Brain microvascular endothelial cell (primary cell): ENCODE measurements around the gene RIPOR3.
A peak's percentile ranks its signal among the peaks of the same experiment; 100 is the strongest.

Experiments used
- DNase-seq: peaks from one replicate; pipeline ENCODE4 v3.0.0-alpha.2; 2020
- H3K27ac ChIP-seq: fragments of 250-450 bp; sonication (Bioruptor Pico); 2 replicates; pipeline ENCODE4 v1.5.1; 2020; ENCODE audit warnings: mild to moderate bottlenecking, moderate library complexity
- H3K27me3 ChIP-seq: fragments of 250-450 bp; sonication (Bioruptor Pico); replicated peaks from 2 replicates; pipeline ENCODE4 v1.5.1; 2020; ENCODE audit warnings: mild to moderate bottlenecking
- H3K36me3 ChIP-seq: fragments of 250-450 bp; sonication (Bioruptor Pico); replicated peaks from 2 replicates; pipeline ENCODE4 v1.5.1; 2020; ENCODE audit warnings: mild to moderate bottlenecking
- H3K4me3 ChIP-seq: 2 replicates; pipeline ENCODE4 v1.5.1; 2011; ENCODE audit warnings: low read depth, mild to moderate bottlenecking, control low read depth, low read length, moderate library complexity
- in situ Hi-C: cut with HindIII; loops from 2 replicates; pipeline ENCODE4 v1.10.0; 2017; ENCODE audit warnings: low sequenced_read_pairs, low pct_ligation_motif_present
- TF ChIP-seq, protein P1 (sequence below): IDR thresholded peaks from 2 replicates; pipeline ENCODE4 v1.5.1; 2011; ENCODE audit warnings: low read depth, mild to moderate bottlenecking, moderate library complexity, low read length, control low read depth, inconsistent platforms; ENCODE audit errors: missing control alignments

RIPOR3 gene

DNA sequence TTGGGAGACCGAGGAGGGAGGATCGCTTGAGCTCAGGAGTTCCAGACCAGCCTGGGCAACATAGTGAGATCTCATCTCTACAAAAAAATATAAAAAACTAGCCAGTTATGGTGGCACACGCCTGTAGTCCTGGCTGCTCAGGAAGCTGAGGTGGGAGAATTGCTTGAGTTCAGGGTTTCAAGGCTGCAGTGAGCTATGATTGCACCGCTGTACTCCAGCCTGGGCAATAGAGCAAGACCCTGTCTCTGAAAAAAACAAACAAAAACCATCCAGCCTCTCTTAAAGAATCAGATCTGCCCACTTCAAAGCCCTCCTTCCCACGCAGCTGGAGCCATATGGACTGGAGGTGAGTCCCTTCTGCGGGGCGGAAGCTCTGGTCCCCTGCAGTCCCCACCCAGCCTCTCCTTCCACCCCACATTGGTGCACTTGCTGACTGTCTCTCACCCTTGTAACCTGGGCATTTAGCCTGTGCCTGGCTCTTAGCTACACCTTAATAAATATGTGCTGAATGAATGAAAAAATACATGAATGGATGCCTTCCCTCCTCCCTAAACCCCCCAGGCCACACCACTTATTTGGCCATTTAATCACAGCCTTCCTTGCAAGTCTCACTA is 32.9 kb upstream of the RIPOR3 start:
- DNase-seq, result no peak
- no peak overlapping the region for H3K4me3 ChIP-seq
- H3K27ac ChIP-seq, result peak overlapping the region; percentile 59
- in situ Hi-C loops, result no loop called here
- TF ChIP-seq, protein P1, sequence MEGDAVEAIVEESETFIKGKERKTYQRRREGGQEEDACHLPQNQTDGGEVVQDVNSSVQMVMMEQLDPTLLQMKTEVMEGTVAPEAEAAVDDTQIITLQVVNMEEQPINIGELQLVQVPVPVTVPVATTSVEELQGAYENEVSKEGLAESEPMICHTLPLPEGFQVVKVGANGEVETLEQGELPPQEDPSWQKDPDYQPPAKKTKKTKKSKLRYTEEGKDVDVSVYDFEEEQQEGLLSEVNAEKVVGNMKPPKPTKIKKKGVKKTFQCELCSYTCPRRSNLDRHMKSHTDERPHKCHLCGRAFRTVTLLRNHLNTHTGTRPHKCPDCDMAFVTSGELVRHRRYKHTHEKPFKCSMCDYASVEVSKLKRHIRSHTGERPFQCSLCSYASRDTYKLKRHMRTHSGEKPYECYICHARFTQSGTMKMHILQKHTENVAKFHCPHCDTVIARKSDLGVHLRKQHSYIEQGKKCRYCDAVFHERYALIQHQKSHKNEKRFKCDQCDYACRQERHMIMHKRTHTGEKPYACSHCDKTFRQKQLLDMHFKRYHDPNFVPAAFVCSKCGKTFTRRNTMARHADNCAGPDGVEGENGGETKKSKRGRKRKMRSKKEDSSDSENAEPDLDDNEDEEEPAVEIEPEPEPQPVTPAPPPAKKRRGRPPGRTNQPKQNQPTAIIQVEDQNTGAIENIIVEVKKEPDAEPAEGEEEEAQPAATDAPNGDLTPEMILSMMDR, result no peak
- H3K27me3 ChIP-seq, result no peaks in the 10 kb centered on the region
- H3K36me3 ChIP-seq, result no peaks in the 10 kb centered on the region

DNA sequence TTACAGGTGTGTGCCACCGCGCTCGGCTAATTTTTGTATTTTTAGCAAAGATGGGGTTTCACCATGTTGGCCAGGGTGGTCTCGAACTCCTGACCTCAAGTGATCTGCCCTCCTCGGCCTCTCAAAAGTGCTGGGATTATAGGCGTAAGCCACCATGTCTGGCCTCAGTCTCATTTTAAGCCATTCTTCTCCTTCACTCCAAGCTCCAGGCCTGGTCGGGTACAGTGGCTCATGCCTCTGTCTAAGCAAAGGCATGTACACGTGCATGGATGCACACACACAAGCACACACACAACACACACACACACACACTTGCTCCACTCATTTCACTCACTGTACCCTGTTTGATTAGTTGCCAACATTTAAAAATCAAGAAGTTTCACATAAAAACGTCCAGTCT is 32.3 kb upstream of the RIPOR3 start:
- Histone ChIP-seq H3K27ac (no peak overlapping the region), H3K36me3 (no peaks in the 10 kb centered on the region), H3K27me3 (no peaks in the 10 kb centered on the region), H3K4me3 (no peak overlapping the region)
- TF ChIP-seq, protein P1, result no peak
- in situ Hi-C loops, result no loop called here
- no peak for DNase-seq

DNA sequence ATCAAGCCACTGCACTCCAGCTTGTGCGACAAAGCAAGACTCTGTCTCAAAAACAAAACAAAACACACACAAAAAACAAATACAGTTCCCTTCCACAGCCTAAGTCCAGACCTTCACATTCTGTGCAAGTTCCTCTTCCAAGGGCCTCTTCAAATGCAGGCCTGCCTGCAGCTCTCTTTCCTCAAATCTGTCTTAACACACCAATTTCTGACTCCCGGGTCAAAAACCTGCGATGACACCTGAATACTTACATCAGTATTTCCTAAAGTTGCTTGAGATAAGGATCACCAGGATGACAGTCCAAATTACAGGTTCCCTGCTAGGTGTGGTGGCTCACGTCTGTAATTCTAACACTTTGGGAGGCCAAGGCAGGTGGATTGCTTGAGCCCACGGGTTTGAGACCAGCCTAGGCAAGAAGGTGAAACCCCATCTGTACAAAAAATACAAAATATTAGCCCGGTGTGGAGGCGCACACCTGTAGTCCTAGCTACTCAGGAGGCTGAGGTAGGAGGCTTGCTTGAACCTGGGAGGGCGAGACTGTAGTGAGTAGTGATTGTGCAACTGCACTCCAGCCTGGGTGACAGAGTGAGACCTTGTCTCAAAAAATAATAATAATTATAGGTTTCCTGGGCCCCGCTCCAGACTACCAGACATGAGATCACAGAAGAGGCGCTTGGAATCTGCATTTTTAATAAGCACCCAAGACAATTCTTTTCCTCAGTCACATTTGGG is 31.2 kb upstream of the RIPOR3 start:
- TF ChIP-seq, protein P1, result no peak
- DNase-seq, result no peak
- Histone ChIP-seq H3K27me3 (no peaks in the 10 kb centered on the region), H3K36me3 (no peaks in the 10 kb centered on the region), H3K4me3 (no peak overlapping the region), H3K27ac (no peak overlapping the region)
- in situ Hi-C loops, result no loop called here

DNA sequence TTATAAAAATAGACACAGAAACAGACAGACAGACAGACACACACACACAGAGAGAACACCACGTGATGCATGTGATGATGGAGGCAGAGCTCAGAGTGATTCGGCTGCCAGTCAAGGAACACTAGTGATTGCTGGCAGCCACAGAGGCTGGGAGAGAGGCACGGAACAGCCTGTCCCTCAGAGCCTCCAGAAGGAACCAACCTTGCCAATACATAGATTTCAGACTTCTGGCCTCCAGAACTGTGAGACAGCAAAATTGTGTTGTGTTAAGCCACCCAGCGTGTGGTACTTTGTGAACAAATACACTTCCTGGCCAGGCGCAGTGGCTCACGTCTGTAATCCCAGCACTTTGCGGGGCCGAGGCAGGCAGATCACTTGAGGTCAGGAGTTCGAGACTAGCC is 30.5 kb upstream of the RIPOR3 start:
- TF ChIP-seq, protein P1, result no peak
- H3K27me3 ChIP-seq, result no peaks in the 10 kb centered on the region
- no peak overlapping the region for H3K27ac ChIP-seq
- no peaks in the 10 kb centered on the region for H3K36me3 ChIP-seq
- in situ Hi-C loops, result no loop called here
- H3K4me3 ChIP-seq, result no peak overlapping the region
- peak; percentile 9 for DNase-seq

DNA sequence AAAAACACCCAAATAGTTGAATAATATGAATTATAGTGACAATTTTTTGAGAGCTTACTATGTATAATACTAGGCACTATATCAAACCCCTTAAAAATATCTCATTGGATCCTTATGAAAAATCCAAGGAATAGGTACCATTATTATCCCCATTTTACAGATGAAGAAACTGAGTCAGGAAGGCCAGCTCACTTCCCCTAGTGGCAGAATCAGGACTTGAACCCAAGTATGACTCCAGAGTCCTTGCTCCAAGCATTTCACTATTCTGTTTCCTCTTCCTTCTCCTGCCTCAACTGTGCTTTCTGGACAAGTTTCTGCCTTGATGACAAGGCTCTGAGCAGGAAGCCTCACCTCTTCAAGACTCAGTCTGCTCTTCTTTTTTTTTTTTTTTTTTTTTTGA is 29.2 kb upstream of the RIPOR3 start:
- TF ChIP-seq, protein P1, result no peak
- in situ Hi-C loops, result no loop called here

More for the DNA sequence above, 29.2 kb upstream of the RIPOR3 start:
- Histone ChIP-seq H3K27ac (no peak overlapping the region), H3K4me3 (no peak overlapping the region), H3K27me3 (no peaks in the 10 kb centered on the region), H3K36me3 (no peaks in the 10 kb centered on the region)
- no peak for DNase-seq
